WTC11 (cell line): Measurements from ENCODE around the gene TFG. TPM values are rescaled to one million over a fixed set of nuclear protein-coding genes. Genes with fewer than 3 reads are reported as not detected.

ENCODE experiments used
- ATAC-seq: fragments of 200-7000 bp; cut with Tn5 transposase; 2 replicates; pipeline ENCODE4 v1.10.0; 2021; ENCODE audit warnings: mild to moderate bottlenecking, moderate library complexity
- CTCF ChIA-PET: fragments of 300-600 bp; sonication (Branson Sonifier 250); formaldehyde crosslinking; loops from one replicate; lab custom pipeline; 2021; ENCODE audit warnings: antibody characterized with exemption; lab: Charles Lee
- POLR2A ChIA-PET: fragments of 350-600 bp; sonication (Branson Sonifier 250); formaldehyde crosslinking; loops from one replicate; lab custom pipeline; 2021; ENCODE audit warnings: antibody characterized with exemption; lab: Charles Lee
- DNase-seq: peaks from one replicate; pipeline ENCODE4 v3.0.0; 2021; ENCODE audit warnings: low spot score
- H3K27ac Mint-ChIP-seq: 2 replicates; pipeline ENCODE4 v1.8.0; 2021; ENCODE audit warnings: mixed read lengths
- H3K27me3 Mint-ChIP-seq: 2 replicates; pipeline ENCODE4 v1.8.0; 2021; ENCODE audit warnings: low read depth, mild to moderate bottlenecking, moderate library complexity, mixed read lengths
- H3K36me3 Mint-ChIP-seq: 2 replicates; pipeline ENCODE4 v1.8.0; 2021; ENCODE audit warnings: mixed read lengths
- H3K4me1 Mint-ChIP-seq: 2 replicates; pipeline ENCODE4 v1.8.0; 2022; ENCODE audit warnings: mixed read lengths
- H3K4me3 Mint-ChIP-seq: 2 replicates; pipeline ENCODE4 v1.8.0; 2021; ENCODE audit warnings: mild to moderate bottlenecking, moderate library complexity, mixed read lengths
- H3K9me3 Mint-ChIP-seq: 2 replicates; pipeline ENCODE4 v1.8.0; 2021; ENCODE audit warnings: mixed read lengths
- ATF6 ChIP-seq: sonication (generic); formaldehyde crosslinking; IDR thresholded peaks from 2 replicates; pipeline ENCODE4 v1.8.1; 2023; ENCODE audit warnings: mild to moderate bottlenecking, missing genetic modification reagents
- CBFB ChIP-seq: sonication (generic); formaldehyde crosslinking; IDR thresholded peaks from 2 replicates; pipeline ENCODE4 v1.8.1; 2022; ENCODE audit warnings: mild to moderate bottlenecking, low read depth, missing genetic modification reagents
- CREM ChIP-seq: sonication (generic); formaldehyde crosslinking; IDR thresholded peaks from 2 replicates; pipeline ENCODE4 v1.8.1; 2022; ENCODE audit warnings: mild to moderate bottlenecking, missing genetic modification reagents, moderate library complexity
- FOXP4 ChIP-seq: sonication (generic); formaldehyde crosslinking; IDR thresholded peaks from 2 replicates; pipeline ENCODE4 v1.8.0; 2022; ENCODE audit warnings: mild to moderate bottlenecking, missing genetic modification reagents
- GABPB1 ChIP-seq: sonication (generic); formaldehyde crosslinking; IDR thresholded peaks from 2 replicates; pipeline ENCODE4 v1.8.1; 2023; ENCODE audit warnings: mild to moderate bottlenecking, missing genetic modification reagents
- IRF2 ChIP-seq: sonication (generic); formaldehyde crosslinking; IDR thresholded peaks from 2 replicates; pipeline ENCODE4 v1.8.0; 2022; ENCODE audit warnings: low read depth, missing genetic modification reagents, borderline replicate concordance
- JAZF1 ChIP-seq: fragments of 250-450 bp; sonication (Bioruptor Pico); IDR thresholded peaks from 2 replicates; pipeline ENCODE4 v1.9.0; 2021; ENCODE audit warnings: moderate library complexity, mild to moderate bottlenecking, inconsistent platforms
- JUN ChIP-seq: sonication (generic); formaldehyde crosslinking; IDR thresholded peaks from 2 replicates; pipeline ENCODE4 v1.8.0; 2023; ENCODE audit warnings: mild to moderate bottlenecking, missing genetic modification reagents
- MXD4 ChIP-seq: fragments of 250-450 bp; sonication (Bioruptor Pico); IDR thresholded peaks from 2 replicates; pipeline ENCODE4 v1.8.0; 2021; ENCODE audit warnings: mild to moderate bottlenecking, moderate library complexity, borderline replicate concordance
- NFE2L1 ChIP-seq: sonication (generic); formaldehyde crosslinking; IDR thresholded peaks from 2 replicates; pipeline ENCODE4 v1.8.1; 2023; ENCODE audit warnings: missing genetic modification reagents
- NR1H2 ChIP-seq: sonication (generic); formaldehyde crosslinking; IDR thresholded peaks from 2 replicates; pipeline ENCODE4 v1.9.0; 2021; ENCODE audit warnings: mild to moderate bottlenecking, moderate library complexity, missing genetic modification reagents
- PRRX2 ChIP-seq: fragments of 250-450 bp; sonication (Bioruptor Pico); IDR thresholded peaks from 2 replicates; pipeline ENCODE4 v1.8.0; 2021; ENCODE audit warnings: mild to moderate bottlenecking
- SMAD3 ChIP-seq: sonication (generic); formaldehyde crosslinking; IDR thresholded peaks from 2 replicates; pipeline ENCODE4 v1.8.0; 2022; ENCODE audit warnings: missing genetic modification reagents, mild to moderate bottlenecking, borderline replicate concordance
- SOX15 ChIP-seq: fragments of 250-450 bp; sonication (Bioruptor Pico); IDR thresholded peaks from 2 replicates; pipeline ENCODE4 v1.9.0; 2021; ENCODE audit warnings: mild to moderate bottlenecking
- STAT6 ChIP-seq: sonication (generic); formaldehyde crosslinking; conservative IDR thresholded peaks from 2 replicates; pipeline ENCODE4 v1.8.1; 2023; ENCODE audit warnings: mild to moderate bottlenecking, low read depth, missing genetic modification reagents, moderate library complexity
- TCF7 ChIP-seq: sonication (generic); formaldehyde crosslinking; IDR thresholded peaks from 2 replicates; pipeline ENCODE4 v1.8.0; 2022; ENCODE audit warnings: mild to moderate bottlenecking, low read depth, missing genetic modification reagents, moderate library complexity
- ZBTB43 ChIP-seq: sonication (generic); formaldehyde crosslinking; IDR thresholded peaks from 2 replicates; pipeline ENCODE4 v1.8.1; 2023; ENCODE audit warnings: mild to moderate bottlenecking, missing genetic modification reagents
- ZNF138 ChIP-seq: sonication (generic); formaldehyde crosslinking; conservative IDR thresholded peaks from 2 replicates; pipeline ENCODE4 v1.8.1; 2022; ENCODE audit warnings: mild to moderate bottlenecking, moderate library complexity, missing genetic modification reagents
- ZNF671 ChIP-seq: fragments of 250-450 bp; sonication (Bioruptor Pico); IDR thresholded peaks from 2 replicates; pipeline ENCODE4 v1.8.0; 2021; ENCODE audit warnings: mild to moderate bottlenecking
- total RNA-seq: library from RNA; stranded (reverse); gene quantifications from 3 replicates; pipeline ENCODE4 v1.2.3, GENCODE V29; 2021
- TF ChIP-seq, protein P1 (sequence below): fragments of 250-450 bp; sonication (Bioruptor Pico); IDR thresholded peaks from 2 replicates; pipeline ENCODE4 v1.9.0; 2021; ENCODE audit warnings: mild to moderate bottlenecking
- TF ChIP-seq, protein P2 (sequence below): sonication (generic); formaldehyde crosslinking; conservative IDR thresholded peaks from 2 replicates; pipeline ENCODE4 v1.8.1; 2022; ENCODE audit warnings: mild to moderate bottlenecking, missing genetic modification reagents
- TF ChIP-seq, protein P3 (sequence below): sonication (generic); formaldehyde crosslinking; IDR thresholded peaks from 2 replicates; pipeline ENCODE4 v1.8.1; 2022; ENCODE audit warnings: missing genetic modification reagents, borderline replicate concordance

TFG gene
- total RNA-seq, 1 experiment from 2014 or later, result 64.9 TPM

GRCh38 chr3:100783619-100784018 lies 74.3 kb downstream of the TFG start:
- TF ChIP-seq, protein P1, sequence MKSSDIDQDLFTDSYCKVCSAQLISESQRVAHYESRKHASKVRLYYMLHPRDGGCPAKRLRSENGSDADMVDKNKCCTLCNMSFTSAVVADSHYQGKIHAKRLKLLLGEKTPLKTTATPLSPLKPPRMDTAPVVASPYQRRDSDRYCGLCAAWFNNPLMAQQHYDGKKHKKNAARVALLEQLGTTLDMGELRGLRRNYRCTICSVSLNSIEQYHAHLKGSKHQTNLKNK (CRISPR knock-in tag), result no peak
- TF ChIP-seq JAZF1 (CRISPR knock-in tag) (no peak), ZBTB43 (CRISPR knock-in tag) (no peak), STAT6 (CRISPR knock-in tag) (no peak), SOX15 (CRISPR knock-in tag) (no peak), MXD4 (CRISPR knock-in tag) (no peak), SMAD3 (CRISPR knock-in tag) (no peak), ATF6 (no peak), IRF2 (no peak), CBFB (CRISPR knock-in tag) (no peak), NFE2L1 (CRISPR knock-in tag) (no peak), JUN (CRISPR knock-in tag) (no peak), NR1H2 (CRISPR knock-in tag) (no peak), TCF7 (CRISPR knock-in tag) (no peak), PRRX2 (CRISPR knock-in tag) (no peak), ZNF138 (no peak), ZNF671 (CRISPR knock-in tag) (no peak)
- TF ChIP-seq, protein P2, sequence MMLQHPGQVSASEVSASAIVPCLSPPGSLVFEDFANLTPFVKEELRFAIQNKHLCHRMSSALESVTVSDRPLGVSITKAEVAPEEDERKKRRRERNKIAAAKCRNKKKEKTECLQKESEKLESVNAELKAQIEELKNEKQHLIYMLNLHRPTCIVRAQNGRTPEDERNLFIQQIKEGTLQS (CRISPR knock-in tag), result no peak
- TF ChIP-seq, protein P3, sequence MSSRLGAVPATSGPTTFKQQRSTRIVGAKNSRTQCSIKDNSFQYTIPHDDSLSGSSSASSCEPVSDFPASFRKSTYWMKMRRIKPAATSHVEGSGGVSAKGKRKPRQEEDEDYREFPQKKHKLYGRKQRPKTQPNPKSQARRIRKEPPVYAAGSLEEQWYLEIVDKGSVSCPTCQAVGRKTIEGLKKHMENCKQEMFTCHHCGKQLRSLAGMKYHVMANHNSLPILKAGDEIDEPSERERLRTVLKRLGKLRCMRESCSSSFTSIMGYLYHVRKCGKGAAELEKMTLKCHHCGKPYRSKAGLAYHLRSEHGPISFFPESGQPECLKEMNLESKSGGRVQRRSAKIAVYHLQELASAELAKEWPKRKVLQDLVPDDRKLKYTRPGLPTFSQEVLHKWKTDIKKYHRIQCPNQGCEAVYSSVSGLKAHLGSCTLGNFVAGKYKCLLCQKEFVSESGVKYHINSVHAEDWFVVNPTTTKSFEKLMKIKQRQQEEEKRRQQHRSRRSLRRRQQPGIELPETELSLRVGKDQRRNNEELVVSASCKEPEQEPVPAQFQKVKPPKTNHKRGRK, result no peak

GRCh38 chr3:100789579-100789978 lies 80.3 kb downstream of the TFG start:
- no peaks in the 10 kb centered on the region for H3K4me1 Mint-ChIP-seq
- no peak overlapping the region for H3K4me3 Mint-ChIP-seq
- TF ChIP-seq GABPB1 (CRISPR knock-in tag), result no peak
- TF ChIP-seq SMAD3 (CRISPR knock-in tag), result no peak
- no peak for TF ChIP-seq FOXP4
- TF ChIP-seq CREM (CRISPR knock-in tag), result no peak
- DNase-seq (no peak), ATAC-seq (no peak)
- H3K9me3 Mint-ChIP-seq, result peaks cover 9% of the 10 kb centered on the region
- no peak overlapping the region for H3K27ac Mint-ChIP-seq
- H3K36me3 Mint-ChIP-seq, result peaks cover 3% of the 10 kb centered on the region; the same call in 1 of the 2 replicates
- CTCF ChIA-PET, result no interaction called here
- H3K27me3 Mint-ChIP-seq, result no peaks in the 10 kb centered on the region; the same call in 1 of the 2 replicates
- POLR2A ChIA-PET, result no interaction called here

More at GRCh38 chr3:100783619-100784018, 74.3 kb downstream of the TFG start:
- ChIA-PET POLR2A (no interaction called here), CTCF (no interaction called here)
- ATAC-seq (no peak), DNase-seq (no peak)
- H3K36me3 Mint-ChIP-seq, result peaks cover 5% of the 10 kb centered on the region; the same call in 1 of the 2 replicates
- peaks cover 4% of the 10 kb centered on the region; the same call in 1 of the 2 replicates for H3K4me1 Mint-ChIP-seq
- H3K27me3 Mint-ChIP-seq, result no peaks in the 10 kb centered on the region; the same call in 1 of the 2 replicates
- no peak overlapping the region for H3K27ac Mint-ChIP-seq
- peaks cover 13% of the 10 kb centered on the region for H3K9me3 Mint-ChIP-seq
- no peak overlapping the region for H3K4me3 Mint-ChIP-seq
